CD1c-positive myeloid dendritic cell (primary cell): Measurements from ENCODE around the gene P2RY2.
"Not testable (repeated sequence)": the region's sequence is repeated elsewhere in the genome, so short reads cannot be mapped to it uniquely, and the experiment has no call there.

Experiments used
- DNase-seq: peaks from one replicate; pipeline ENCODE4 v3.0.0-alpha.2; 2016; ENCODE audit errors: extremely low spot score

Gene P2RY2

GRCh38 chr11:73266646-73267020 lies 48.6 kb downstream of the P2RY2 start:
- no peak for DNase-seq

- DNase-seq, result no peak
Observed at GRCh38 chr11:73267122-73267846, 49.2 kb downstream of the P2RY2 start.

GRCh38 chr11:73267906-73268540 lies 49.9 kb downstream of the P2RY2 start:
- no peak for DNase-seq

GRCh38 chr11:73268671-73269271 lies 50.7 kb downstream of the P2RY2 start:
- DNase-seq, result no peak

DNA sequence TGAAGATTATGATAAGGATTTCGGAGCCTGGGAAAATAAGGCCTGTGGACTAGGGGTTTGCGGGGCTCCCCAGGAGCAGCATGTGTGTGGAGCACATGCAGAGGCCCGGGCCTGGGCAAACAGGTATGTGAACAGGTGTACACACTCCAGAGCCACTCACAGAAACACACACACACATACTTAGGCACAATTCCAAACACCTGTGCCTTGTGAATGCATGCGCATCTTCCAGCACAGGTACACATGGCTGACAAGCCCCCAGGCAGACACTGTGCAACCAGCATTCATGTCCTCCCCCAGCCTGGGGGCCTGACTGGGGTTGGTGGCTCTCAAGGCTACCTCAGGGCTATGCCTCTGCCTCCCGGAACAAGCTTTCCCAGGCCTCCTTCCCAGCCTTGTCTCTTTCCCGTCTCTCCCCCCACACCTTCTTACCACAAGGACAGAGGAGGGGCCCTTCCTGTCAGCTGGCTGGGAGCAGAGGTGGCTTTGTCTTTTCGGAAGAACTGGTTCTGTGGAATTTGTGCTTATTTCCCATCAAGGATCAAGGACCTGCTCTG lies 51.5 kb downstream of the P2RY2 start:
- DNase-seq, result no peak

GRCh38 chr11:73270016-73270854 lies 52.2 kb downstream of the P2RY2 start:
- DNase-seq, result peak; percentile 73

- no peak for DNase-seq
Observed at GRCh38 chr11:73270855-73271477, 52.9 kb downstream of the P2RY2 start.

DNA sequence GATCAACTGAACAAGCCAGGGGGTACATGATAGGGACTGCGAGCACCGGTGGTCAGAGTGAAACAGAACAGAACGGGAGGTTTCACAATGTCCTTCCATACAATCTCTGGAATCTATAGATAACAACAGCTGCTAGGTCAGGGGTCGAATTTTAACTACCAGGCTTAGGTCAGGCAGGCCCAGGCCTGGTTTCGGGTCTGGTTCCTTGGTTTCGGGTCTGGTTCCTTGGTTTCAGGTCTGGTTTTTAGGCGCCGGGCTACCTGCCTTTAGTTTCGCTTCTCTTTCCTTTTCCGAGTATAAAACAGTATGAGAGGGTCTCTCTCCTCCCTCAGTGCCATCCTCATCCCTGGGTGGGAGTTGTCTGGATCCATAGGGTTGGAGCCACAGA lies 53.4 kb downstream of the P2RY2 start:
- DNase-seq, result peak; percentile 57

DNA sequence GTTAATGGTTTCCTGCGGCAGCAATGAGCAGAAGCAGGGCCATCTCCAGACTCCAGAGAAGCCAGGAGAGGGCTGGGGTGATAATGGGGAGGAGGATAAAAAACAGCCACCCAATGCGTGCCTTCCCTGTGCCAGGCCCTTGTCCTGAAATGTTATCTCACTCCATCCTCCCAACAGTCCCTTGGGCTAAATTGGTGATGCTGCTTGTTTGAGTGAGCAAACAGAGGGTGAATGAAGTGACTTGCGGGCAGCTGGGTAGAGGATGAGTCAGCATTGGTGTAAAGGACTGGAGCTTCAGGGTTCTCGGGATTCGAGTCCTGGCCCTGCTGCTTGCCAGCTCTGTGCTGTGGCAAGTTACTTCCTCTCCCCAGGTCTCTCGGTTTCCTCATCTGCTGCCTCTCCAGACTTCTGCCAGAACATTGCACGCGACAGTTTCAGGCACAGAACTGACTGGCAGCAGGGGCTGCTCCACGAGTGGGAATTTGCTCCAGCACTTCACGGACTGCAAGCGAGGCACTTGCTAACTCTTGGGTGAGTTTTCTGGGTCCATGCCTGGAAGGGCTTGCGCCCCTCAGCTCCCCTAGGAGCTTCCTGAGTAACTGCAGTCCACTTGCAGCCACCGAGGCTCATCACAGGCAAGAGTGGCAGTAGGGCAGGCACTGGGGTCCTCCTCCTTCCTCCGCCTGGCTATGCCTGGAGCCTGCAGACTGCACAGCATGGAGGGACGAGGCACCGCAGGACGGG lies 54.0 kb downstream of the P2RY2 start, which contains the start of gene P2RY6:
Gene P2RY6, plus strand, starts transcription at position 403 of the 744 bp plus-strand sequence. CDS start 24,181 bp downstream, outside the sequence.
- peak; percentile 91 for DNase-seq

- no peak for DNase-seq
Observed at GRCh38 chr11:73272680-73273038, 54.6 kb downstream of the P2RY2 start.

DNA sequence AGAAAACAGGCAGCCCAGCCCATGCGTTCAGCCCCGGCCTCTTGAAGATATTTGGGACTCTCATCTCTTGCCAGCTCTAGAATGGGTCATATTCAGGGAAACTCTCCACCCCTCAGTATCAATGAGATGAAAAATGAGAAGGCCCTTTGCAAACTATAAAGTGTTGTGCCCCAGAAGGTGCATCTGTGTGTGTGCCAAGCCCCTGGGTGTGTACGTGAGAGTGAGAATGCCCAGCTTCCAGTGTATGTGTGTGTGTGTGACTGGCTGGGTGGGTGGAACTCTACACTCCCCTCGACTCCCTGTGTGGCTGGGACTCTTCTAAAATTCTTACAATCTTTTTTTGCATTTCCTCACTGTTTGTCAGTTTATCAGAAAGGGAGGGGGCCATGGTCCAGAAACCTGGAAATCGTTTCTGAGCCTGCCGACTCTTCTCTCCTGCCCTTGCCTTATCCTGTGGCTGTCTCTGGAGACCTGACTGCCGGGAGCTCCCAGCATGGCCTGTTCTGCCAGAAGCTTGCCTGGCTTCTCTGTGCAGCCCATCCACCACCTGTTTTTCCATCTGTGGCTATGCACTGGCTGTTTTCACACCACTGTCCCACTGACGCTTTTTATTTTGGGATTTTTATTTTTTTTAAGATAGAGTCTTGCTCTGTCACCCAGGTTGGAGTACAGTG lies 55.3 kb downstream of the P2RY2 start:
- no peak for DNase-seq

- not testable (repeated sequence) for DNase-seq
Observed at GRCh38 chr11:73274191-73274590, 56.1 kb downstream of the P2RY2 start.

DNA sequence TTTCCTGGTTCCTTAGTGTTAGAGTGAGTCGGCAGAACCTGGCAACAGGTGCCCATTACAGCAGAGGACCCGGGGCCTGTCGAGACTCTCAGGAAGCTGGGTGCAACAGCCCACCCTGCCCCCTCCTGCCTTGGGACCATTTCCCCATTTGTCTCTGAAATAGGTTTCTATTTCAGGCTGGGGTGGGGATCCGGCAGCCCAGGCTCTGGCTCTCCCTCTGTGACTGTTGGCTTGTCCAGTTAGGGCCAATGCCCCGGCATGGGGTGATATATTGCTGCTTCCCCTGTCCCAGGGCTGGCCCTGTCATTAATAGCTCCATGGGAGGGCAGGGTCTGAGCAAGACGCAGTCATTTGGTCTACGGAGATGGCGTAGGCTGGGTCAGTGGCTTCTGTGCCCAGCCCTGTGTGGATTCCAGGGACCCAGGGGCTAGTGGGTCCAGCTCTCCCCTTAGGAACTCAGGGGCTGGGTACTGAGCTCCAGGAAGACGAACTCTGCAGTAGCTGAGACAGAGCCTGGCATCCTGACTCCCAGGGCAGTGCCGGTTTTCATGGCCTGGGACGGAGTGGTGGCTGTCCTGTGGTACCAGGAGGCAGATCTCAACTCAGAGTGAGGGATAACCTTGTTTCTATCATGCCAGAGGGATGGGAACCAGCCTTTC lies 56.8 kb downstream of the P2RY2 start:
- peak; percentile 56 for DNase-seq

GRCh38 chr11:73275381-73275750 lies 57.3 kb downstream of the P2RY2 start:
- no peak for DNase-seq

- no peak for DNase-seq
Observed at GRCh38 chr11:73277467-73277866, 59.4 kb downstream of the P2RY2 start.

GRCh38 chr11:73280626-73281025 lies 62.5 kb downstream of the P2RY2 start:
- peak; percentile 86 for DNase-seq

- peak; percentile 70 for DNase-seq
Observed at GRCh38 chr11:73281201-73281741, 63.2 kb downstream of the P2RY2 start.

DNA sequence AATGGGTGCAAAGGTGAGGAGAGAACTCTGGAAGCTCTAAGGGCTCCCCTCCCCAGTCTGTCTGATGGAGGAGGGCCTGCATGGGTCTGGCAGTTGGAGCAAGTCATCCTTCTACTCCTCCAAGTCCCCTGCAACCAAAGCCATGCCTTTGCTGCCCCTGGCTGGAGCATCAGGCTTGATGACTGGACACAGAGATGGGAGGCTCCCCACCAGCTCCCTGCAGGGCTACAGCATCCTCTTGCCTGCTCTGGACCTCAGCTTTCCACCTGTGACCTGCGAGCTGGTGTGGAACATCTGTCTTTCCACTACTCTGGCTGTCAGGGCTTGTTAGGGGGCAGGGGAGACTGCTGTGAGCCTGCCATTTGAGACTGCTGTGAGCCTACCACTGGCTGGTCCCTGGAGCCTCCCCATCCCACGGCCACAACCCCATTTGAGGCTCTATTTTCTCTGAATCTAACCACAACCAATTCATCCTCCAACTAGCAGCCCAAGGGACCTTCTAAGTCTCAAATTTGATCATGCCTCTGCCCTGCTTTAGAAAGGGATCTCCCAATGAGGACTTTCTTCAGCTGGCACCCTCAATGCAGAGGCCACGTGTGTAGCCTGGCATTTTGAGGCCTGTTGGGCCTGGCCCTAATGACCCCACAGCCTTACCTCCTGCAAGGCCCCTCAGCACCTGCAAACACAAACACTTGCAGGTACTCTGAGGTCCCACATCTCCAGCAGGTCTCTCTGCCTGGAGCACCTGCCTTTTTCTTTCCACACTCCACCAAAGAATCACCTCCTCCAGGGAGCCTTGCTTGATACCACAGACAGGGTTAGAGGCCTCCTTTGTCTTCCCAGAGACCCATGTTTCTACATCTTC lies 63.9 kb downstream of the P2RY2 start:
- DNase-seq, result no peak
